Activated CD8-positive, alpha-beta memory T cell treated with anti-CD3 and anti-CD28 coated beads for 48 hours (primary cell): ENCODE data around the gene MGRN1.

ENCODE experiments used
- DNase-seq, 3 experiments: peaks; one replicate each; pipeline ENCODE4 v3.0.0-alpha.2; 2020; ENCODE audit warnings: low read depth in 2 of 3, low spot score in 2 of 3

MGRN1 gene

DNA sequence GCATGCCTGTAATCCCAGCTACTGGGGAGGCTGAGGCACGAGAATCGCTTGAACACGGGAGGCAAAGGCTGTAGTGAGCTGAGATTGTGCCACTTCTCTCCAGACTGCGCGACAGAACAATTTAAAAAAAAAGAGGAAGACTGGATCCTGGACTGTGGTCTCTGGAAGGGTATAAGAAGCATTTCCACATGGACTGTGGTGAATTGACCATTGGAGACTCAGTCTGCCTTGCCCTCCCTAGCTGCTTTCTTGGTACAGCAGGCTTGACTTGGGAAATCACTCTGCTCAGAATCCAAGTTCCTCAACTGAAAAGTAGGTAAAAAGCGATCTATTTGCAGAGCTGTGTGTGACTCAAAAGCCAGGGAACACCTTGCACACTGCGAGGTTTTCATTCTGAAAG, 1.0 kb upstream of the MGRN1 start:
- DNase-seq = no peak

DNA sequence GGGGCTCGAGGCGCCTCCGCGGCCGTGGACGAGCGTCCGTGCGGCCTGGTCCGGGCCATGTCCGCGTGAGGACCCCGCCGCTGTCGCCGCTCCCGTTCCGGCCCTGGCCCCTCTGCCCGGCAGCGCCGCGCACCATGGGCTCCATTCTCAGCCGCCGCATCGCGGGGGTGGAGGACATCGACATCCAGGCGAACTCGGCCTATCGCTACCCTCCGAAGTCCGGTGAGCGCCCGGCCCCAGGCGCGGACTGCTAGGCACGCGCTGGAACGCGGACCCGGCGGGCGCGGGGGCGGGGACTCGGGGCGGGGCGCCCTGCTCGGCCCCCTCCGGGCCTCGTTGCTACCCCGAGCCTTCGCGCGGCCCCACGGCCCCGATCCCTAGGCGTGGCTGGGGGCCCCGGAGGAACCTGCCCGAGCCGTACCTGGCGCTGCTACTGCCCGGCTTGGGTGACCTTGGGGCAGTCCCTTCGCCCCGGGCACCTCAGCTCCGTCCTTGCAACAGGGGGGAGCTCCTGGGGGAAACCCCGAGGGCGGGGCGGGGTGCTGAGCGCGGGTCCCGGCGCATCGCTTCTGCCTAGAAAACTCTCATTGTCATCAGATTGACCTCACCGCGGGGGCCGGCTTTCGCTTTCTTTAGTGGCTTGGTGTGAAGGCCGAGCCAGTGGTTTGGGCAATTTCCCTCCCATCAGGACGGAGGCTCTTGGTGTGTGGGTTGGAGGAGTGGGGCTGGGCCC, 367 bp downstream of the MGRN1 start:
- DNase-seq = peak; percentile 60 to 74 (median 69)

DNA sequence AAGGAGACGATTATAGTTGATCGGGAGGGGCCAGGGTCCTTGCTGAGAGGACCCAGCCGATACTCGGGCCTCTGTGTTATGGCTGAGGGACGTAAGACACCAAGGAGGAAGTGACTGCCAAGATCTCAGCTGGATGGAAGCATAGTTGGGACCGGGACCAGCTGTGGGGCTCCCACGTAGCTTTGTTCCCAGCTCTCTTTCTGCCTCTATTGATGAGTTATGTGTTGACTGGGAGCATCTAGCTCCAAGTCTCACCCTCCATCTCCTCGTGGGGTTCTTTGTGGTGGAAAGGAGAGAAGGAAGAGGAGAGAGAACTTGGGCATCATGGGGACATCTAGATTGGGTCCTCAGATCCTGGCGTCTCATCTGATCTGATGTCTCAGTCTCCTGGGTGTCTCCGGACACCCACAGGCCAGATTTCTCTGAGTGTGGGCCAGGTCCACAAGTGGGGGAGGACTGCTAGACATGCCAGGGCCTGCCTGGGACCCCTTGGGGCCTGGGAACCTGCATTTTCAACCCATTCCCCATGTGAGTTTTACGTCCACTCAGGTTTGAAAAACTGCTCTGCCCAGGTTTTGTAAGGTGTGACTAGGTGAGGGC, 1.0 kb downstream of the MGRN1 start:
- no peak for DNase-seq

DNA sequence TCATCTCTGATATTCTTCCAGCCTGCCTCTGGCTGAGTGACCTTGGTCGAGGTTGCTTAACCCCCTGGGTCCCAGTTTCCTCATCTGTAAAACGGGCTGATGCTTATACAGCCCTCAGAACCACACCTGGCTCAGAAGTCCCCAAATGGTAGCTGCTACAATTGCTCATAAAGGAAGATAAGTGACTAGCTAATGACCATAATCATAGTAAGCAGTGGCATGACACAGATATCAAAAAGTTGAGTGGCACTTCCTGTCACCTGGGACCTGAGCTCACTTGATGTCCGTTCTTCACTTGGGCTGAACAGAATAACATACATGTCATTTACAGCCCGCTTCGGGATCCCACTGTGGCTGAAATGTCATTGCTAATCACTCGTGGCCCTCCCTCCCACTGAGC, 1.8 kb downstream of the MGRN1 start:
- DNase-seq = no peak

DNA sequence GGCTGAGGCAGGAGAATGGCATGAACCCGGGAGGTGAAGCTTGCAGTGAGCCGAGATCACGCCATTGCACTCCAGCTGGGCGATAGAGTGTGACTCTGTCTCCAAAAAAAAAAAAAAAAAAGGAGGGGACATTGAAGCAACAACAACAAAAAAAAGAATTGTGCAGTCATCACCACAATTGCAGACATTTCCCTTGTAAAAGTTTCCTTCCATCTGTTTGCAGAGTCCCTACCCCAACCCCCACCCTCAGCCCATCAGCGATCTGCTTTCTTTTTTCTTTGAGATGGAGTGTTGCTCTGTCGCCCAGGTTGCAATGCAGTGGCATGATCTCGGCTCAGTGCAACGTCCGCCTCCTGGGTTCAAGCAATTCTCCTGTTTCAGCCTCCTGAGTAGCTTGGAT, 3.7 kb downstream of the MGRN1 start:
- DNase-seq = no peak

DNA sequence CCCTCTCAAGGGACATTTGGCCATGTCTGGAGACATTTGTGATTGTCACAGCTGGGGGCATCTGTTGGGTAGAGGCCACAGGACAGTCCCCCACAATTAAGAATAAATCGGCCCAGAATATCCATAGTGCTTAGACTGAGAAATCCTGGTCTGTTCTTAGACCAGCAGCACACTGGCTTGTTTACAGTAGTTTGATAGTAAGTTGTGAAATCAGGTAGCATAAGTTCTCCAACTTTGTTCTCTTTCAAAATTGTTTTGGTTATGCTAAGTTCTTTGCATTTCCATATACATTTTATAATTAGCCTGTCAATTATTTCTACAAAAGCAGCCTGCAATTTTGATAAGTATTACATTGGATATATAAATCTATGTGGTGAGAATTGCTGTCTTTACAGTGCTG, 6.8 kb downstream of the MGRN1 start:
- no peak for DNase-seq

DNA sequence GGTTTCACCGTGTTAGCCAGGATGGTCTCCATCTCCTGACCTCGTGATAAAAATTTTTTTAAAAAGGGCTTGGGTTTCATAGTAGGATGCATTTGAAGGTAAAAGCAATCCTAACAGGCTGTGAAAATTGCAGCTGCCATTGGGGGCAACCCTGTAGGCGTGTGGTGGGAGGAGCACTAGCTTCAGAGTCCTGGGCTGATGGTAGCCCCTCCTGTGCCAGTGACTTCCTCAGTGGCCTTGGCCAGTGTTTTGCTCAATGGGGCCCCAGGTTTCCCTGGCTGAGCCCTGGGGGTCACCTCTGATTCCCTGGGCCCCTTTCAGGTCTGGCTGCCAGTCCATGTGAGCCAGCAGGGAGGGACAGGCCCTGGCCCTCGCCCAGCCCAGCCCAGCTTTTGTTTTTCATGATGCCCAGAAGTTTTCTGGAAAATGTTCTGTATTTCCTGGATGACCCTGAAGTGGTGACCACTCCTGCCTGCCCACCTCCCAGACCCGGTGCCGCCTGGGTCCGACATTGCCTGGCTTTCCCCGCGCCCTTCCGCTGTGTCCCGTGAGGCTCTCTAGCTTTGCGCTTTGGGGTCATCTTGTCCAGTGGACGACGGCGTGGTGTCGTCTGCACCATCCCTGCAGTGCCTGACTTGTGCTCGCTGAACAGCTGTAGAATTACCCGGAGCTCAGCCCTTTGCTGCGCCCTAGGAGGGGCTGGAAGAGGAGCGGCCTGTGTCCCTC, 9.4 kb downstream of the MGRN1 start:
- no peak for DNase-seq

DNA sequence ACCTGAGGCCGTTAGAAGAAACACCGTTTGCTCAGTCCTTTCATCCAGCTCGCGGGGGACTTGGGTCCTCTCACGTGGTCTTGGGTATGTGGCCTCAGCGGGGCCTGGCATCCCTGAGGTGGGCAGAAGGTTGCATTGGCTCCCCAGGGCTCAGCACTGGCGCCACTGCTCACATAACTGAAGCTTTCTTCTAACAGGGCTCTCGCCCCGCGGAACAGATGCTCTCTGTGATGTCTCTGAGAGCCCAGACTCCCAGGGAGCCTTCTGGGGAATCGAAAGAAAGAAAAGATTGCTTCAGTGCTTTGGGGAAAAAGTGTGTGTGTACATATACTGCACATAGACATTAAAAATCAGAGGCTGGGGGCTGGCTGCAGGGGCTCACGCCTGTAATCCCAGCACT, 10.1 kb downstream of the MGRN1 start:
- no peak for DNase-seq

DNA sequence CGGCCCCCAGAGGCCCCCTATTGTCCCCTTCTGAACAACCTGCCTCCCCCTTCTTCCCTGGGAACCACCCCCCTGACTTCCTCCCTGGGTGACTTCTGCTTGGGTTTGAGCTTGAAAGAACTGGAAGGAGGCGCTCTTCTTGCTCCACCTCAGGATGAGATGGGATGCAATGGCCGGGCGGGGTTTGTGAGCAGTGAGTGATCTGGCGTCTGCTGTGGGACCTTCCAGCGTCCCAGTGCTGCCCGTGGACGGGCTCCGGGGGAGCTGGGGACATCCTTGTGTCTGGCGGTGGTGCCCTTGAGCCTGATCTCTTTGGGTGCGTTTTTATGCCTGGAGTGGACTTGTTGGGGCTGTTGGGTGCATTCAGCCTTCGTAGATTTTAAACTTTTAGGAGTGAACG, 11.6 kb downstream of the MGRN1 start:
- no peak for DNase-seq

DNA sequence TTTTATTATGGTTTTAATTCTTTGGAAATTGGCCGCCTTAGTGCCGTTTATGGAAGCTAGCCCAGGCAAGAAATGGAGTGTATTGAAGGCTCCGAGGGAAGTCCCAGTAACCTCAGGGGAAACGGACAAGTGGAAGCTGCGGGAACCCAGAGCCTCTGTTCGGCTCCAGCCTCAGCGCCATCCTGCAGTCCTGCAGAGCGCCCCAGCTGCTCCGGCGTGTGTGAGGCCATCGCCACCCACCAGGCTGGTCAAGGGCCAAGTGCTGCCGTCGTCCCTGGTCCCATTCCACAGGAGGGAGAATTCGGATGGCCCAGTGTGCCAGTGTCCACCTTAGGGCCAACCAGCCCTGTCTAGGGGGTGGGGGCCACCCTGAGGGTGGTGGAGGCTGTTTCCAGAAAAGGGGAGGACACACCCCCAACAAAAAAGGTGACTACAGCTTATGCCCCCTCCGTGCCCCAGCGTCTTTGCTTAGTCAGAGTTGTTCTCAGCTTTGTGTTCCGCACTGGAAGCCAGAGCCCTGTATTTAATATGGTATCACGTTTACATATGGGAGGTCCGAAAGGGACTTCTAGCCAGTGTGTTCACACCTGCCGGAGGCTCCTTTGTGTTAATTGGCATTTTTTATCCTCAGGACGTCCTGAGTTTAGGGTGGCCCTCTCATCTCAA, 13.0 kb downstream of the MGRN1 start:
- DNase-seq = no peak

DNA sequence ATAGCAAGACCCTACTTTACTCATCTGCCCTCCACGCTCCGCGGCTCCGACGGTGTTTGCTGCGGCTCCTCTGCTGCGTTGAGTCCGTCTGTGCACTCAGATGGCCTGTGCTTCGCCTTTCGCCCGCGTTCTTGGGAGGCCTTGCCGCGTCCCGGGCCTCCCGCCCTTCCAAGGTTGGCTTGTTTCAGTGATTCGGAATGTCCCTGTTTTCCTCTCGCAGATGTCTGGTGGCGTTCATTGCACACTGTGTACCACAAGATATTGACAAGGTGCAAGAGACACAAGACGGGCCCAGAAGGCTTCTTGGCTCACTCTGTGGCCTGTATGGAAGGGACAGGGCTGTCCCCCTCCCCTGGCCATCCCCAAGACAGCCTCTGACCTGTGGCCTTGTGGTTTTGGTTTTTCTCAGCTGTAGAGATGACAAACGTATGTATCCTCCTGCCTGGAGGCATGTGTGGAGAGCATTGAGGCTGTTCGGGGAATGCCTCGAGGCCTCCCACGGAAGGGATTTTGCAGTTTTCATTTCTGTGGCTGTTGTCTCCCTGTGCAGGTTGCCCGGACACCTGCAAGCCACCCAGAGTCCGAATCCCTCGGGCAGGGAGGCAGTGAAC, 15.4 kb downstream of the MGRN1 start:
- no peak for DNase-seq

DNA sequence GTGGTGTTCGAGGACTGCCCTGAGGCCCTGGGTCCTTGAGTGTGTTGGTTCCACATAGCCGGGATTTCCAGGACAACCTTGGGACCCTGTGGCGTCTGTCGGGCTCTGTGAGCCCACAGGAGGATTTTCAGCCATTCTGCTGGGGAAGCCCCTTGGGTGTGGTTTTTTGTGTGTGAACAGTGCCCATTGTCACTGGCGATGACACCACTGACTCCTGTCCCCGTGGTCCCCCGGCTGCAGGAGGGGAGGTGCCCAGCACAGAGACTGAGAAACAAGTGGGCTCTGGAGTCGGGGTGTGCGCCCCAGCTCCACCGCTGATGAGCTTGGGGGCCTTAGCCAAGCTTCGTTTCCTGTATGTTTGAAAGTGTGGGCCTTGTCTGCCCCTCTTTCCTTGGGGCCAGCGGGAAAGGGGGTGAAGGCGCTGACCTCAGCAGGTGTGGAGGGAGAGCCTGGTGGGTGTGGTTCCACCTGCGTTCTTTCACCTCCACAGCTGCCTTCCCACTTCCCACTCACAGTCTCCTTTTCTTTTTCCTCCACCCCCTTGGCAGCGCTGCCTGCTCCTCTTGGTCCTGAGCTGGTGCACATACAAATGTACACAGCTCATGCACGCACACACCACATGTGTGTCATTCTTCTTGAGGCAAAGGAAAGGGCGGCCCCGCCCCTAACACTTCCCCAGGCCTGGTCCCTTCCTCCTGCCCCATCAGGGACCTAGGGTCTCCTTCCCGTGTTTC, 16.1 kb downstream of the MGRN1 start:
- DNase-seq = no peak

DNA sequence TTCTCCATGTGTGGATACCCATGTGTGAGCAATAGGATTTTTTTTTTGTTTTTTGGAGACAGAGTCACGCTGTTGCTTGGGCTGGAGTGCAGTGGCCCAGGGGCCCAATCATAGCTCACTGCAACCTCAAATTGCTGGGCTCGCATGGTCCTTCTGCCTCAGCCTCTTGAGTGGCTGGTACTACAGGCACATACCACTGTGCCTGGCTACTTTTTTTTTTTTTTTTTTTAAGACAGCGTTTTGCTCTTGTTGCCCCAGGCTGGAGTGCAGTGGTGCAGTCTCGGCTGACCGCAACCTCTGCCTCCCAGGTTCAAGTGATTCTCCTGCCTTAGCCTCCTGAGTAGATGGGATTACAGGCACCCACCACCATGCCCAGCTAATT, 16.7 kb downstream of the MGRN1 start:
- DNase-seq = no peak

DNA sequence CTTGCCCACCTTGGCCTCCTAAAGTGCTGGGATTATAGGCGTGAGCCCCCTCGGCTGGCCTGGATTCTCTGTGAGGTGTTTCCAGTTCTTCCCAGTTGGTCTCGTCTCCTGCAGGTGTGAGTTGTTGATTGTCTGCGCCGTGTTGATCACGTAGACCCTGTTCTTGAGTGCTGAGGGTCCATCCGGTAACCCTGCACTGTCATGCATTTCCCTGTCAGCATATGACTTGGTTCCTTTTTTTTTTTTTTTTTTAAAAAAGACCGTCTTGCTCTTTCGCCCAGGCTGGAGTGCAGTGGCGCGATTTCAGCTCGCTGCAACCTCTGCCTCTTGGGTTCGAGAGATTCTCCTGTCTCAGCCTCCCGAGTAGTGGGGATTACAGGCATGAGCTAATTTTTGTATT, 17.3 kb downstream of the MGRN1 start:
- no peak for DNase-seq

DNA sequence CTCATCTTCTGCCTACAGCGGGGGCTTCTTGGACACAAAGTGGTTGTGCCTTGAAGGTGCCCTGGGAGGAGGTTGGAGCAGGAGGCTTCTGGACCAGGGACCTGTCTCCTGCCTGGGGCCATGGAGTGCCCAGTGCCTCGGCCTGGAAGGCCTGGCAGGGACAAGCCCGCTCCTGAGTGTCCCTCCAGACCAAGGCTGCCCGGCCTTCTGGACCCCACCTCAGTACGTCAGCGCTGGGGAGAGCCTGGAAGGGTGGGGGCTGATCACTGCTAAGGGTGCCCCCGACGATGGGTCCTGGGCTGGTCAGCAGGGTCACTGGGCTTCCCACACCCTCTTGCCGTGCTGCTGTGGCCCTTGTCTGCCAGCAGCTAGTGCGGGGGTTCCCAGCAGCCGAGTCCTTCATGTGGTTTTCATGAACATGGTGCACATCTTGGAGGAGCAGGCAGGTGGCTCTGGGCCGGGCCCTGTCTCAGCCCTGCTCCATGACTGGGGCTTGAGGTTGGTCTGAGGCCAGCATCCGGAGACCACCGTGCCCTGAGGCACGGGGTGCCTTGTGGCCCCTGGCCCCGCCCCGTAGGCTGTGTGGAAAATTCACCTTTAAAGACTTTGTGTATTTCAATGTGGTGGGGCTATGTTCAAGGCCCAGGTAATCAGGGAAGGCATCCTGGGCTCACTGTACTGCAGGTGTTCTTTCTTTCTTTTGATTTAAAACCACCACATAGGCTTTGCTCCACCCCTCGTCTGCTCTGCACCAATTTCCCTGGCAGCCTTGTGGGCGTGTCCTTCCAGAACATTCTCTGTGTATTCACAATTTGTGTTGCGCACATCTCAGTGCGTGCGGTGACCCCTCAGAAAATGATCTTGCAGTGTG, 22.4 kb downstream of the MGRN1 start:
- DNase-seq = no peak

DNA sequence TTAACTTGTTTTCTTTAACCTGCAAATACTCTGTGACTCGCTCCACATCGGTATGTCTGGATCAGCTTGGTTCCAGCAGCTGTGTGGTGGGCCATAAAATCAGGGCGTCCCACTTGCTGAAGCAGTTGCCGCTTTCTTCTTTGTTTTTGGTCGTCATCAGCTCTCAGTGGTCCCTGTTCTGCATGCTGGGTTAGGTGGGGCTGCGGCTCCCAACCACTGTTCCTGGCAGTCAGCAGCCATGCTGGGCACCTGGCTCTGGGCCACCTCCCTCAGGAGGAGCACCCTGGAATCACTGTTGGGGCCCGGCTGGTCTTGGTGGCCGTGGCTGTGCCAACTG, 23.0 kb downstream of the MGRN1 start:
- no peak for DNase-seq

DNA sequence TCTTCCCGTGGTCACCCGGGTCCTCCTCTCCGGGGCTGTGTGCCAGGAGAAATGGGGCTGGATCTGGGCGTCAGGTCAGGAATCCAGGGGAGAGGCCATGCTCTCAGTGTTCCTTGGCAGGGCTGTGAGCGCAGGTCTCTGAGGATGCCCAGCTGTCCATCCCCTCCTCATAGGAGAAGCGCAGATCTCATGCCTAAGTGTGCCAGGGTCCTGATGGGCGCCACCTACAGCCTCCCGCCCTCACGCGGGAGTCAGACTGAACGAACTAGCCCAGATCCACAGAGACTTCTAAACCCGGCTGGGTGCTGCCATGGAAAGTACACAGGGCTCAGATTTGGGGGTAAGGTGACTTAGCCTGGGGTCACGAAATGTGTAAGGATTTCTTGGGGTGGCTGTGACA, 24.3 kb downstream of the MGRN1 start:
- DNase-seq = no peak

DNA sequence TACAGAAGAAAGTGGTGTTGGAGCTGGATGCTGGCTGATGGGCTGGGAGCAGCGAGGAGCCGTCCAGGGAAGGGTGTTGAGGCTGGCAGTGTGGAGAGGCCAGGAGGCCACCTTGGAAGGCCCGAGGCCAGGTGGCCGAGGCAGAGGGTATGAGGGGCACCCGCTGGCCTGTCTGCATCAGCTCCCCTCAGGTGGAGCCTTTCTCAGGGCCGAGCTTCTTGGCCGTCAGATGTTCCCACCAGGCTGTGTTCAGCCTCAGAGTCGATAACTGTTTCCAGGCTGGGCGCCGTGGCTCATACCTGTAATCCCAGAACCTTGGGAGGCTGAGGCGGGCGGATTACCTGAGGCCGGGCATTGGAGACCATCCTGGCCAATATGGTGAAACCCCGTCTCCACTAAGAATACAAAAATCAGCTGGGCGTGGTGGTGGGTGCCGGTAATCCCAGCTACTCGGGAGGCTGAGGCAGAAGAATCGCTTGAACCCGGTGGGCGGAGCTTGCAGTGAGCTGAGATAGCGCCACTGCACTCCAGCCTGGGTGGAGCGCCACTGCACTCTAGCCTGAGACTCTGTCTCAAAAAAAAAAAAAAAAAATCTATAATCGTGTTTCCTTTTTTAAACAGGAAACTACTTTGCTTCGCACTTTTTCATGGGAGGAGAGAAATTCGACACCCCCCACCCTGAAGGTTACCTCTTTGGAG, 25.3 kb downstream of the MGRN1 start:
- no peak for DNase-seq

DNA sequence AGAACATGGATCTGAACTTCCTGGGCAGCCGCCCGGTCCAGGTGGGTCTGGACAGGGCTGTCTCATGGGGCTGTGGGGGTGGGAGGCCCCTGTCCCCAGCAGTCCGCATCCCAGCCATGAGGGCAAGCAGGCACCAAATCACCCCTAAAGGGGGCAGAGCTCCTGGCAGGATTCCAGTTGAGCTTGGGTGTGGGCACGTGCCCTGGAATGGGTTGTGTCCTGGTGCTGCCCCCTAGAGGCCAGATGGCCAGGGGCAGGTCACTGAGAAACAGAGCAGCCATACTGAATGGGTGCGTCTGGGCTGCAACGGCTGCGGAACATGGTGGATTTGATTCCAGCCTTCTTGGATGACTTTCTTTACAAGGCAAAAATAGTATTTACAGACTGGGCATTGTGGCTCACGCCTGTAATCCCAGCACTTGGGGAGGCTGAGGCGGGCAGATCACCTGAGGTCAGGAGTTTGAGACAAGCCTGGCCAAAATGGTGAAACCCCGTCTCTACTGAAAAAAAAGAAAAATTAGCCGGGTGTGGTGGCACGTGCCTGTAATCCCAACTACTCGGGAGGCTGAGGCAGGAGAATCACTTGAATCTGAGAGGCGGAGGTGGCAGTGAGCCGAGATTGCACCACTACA, 25.9 kb downstream of the MGRN1 start:
- DNase-seq = peak; percentile 56 to 68 (median 59)
